SK-N-SH treated with all-trans-retinoic acid at 6 μM for 48 hours (cell line): ENCODE data around the gene LAMB4.

Source experiments
- ATAC-seq: fragments of 200-7000 bp; cut with Tn5 transposase; 3 replicates; pipeline ENCODE4 v1.9.1; 2020; ENCODE audit warnings: mild to moderate bottlenecking, moderate library complexity
- ARNTL ChIP-seq: fragments of 450-650 bp; formaldehyde crosslinking; IDR thresholded peaks from 2 replicates; pipeline ENCODE4 v1.5.0; 2020; ENCODE audit warnings: low read depth, mild to moderate bottlenecking, moderate library complexity, borderline replicate concordance
- CREB5 ChIP-seq: fragments of 250-450 bp; sonication (Bioruptor Pico); IDR thresholded peaks from 2 replicates; pipeline ENCODE4 v1.5.1; 2020; ENCODE audit warnings: low read depth, mild to moderate bottlenecking, moderate library complexity
- CSDC2 ChIP-seq: fragments of 250-450 bp; sonication (Bioruptor Pico); IDR thresholded peaks from 2 replicates; pipeline ENCODE4 v1.5.0; 2020; ENCODE audit warnings: mild to moderate bottlenecking, moderate library complexity
- CSRNP3 ChIP-seq: fragments of 250-450 bp; sonication (Bioruptor Pico); IDR thresholded peaks from 2 replicates; pipeline ENCODE4 v1.5.1; 2021; ENCODE audit warnings: mild to moderate bottlenecking, moderate library complexity
- ESRRG ChIP-seq: fragments of 250-450 bp; sonication (Bioruptor Pico); IDR thresholded peaks from 2 replicates; pipeline ENCODE4 v1.6.1; 2021; ENCODE audit warnings: mild to moderate bottlenecking
- GLIS3 ChIP-seq: fragments of 250-450 bp; sonication (Bioruptor Pico); IDR thresholded peaks from 2 replicates; pipeline ENCODE4 v1.5.0; 2020; ENCODE audit warnings: mild to moderate bottlenecking, moderate library complexity
- ISL1 ChIP-seq: fragments of 250-450 bp; sonication (Bioruptor Pico); IDR thresholded peaks from 2 replicates; pipeline ENCODE4 v2.1.2; 2022; ENCODE audit warnings: mild to moderate bottlenecking, moderate library complexity
- OSR1 ChIP-seq: fragments of 250-450 bp; sonication (Bioruptor Pico); IDR thresholded peaks from 2 replicates; pipeline ENCODE4 v1.8.0; 2022; ENCODE audit warnings: moderate library complexity, mild to moderate bottlenecking, inconsistent platforms
- POU6F1 ChIP-seq: fragments of 250-450 bp; sonication (Bioruptor Pico); IDR thresholded peaks from 2 replicates; pipeline ENCODE4 v1.8.0; 2021; ENCODE audit warnings: low read depth, mild to moderate bottlenecking, moderate library complexity, borderline replicate concordance
- PPARA ChIP-seq: fragments of 250-450 bp; sonication (Bioruptor Pico); IDR thresholded peaks from 2 replicates; pipeline ENCODE4 v1.5.0; 2020; ENCODE audit warnings: mild to moderate bottlenecking, borderline replicate concordance
- RARB ChIP-seq: fragments of 250-450 bp; sonication (Bioruptor Pico); IDR thresholded peaks from 2 replicates; pipeline ENCODE4 v1.8.0; 2021; ENCODE audit warnings: mild to moderate bottlenecking, moderate library complexity
- SNAI2 ChIP-seq: fragments of 250-450 bp; sonication (Bioruptor Pico); IDR thresholded peaks from 2 replicates; pipeline ENCODE4 v1.5.0; 2020; ENCODE audit warnings: mild to moderate bottlenecking, moderate library complexity
- TCF4 ChIP-seq: fragments of 250-450 bp; sonication (Bioruptor Pico); IDR thresholded peaks from 2 replicates; pipeline ENCODE4 v1.8.0; 2021; ENCODE audit warnings: mild to moderate bottlenecking, moderate library complexity, borderline replicate concordance
- TOX ChIP-seq: fragments of 250-450 bp; sonication (Bioruptor Pico); IDR thresholded peaks from 2 replicates; pipeline ENCODE4 v1.8.0; 2021; ENCODE audit warnings: mild to moderate bottlenecking, moderate library complexity, borderline replicate concordance
- TSHZ2 ChIP-seq: fragments of 250-450 bp; sonication (Bioruptor Pico); IDR thresholded peaks from 2 replicates; pipeline ENCODE4 v1.5.0; 2020; ENCODE audit warnings: mild to moderate bottlenecking, moderate library complexity
- ZC3H10 ChIP-seq: fragments of 250-450 bp; sonication (Bioruptor Pico); IDR thresholded peaks from 2 replicates; pipeline ENCODE4 v1.5.1; 2021; ENCODE audit warnings: mild to moderate bottlenecking, moderate library complexity
- ZFP3 ChIP-seq: fragments of 250-450 bp; sonication (Bioruptor Pico); IDR thresholded peaks from 2 replicates; pipeline ENCODE4 v1.5.0; 2020; ENCODE audit warnings: mild to moderate bottlenecking, moderate library complexity
- ZFP30 ChIP-seq: fragments of 450-650 bp; formaldehyde crosslinking; IDR thresholded peaks from 2 replicates; pipeline ENCODE4 v1.5.0; 2022; ENCODE audit warnings: mild to moderate bottlenecking, moderate library complexity
- ZNF565 ChIP-seq: fragments of 450-650 bp; formaldehyde crosslinking; conservative IDR thresholded peaks from 2 replicates; pipeline ENCODE4 v1.5.0; 2020; ENCODE audit warnings: low read depth, mild to moderate bottlenecking, moderate library complexity
- ZNF70 ChIP-seq: fragments of 450-650 bp; formaldehyde crosslinking; IDR thresholded peaks from 2 replicates; pipeline ENCODE4 v1.5.0; 2020; ENCODE audit warnings: mild to moderate bottlenecking, moderate library complexity
- ZNF8 ChIP-seq: fragments of 450-650 bp; formaldehyde crosslinking; IDR thresholded peaks from 2 replicates; pipeline ENCODE4 v1.5.0; 2020; ENCODE audit warnings: mild to moderate bottlenecking, moderate library complexity
- TF ChIP-seq, protein P1 (sequence below): fragments of 250-450 bp; sonication (Bioruptor Pico); IDR thresholded peaks from 2 replicates; pipeline ENCODE4 v1.8.0; 2020; ENCODE audit warnings: mild to moderate bottlenecking, moderate library complexity, borderline replicate concordance

LAMB4 gene

DNA sequence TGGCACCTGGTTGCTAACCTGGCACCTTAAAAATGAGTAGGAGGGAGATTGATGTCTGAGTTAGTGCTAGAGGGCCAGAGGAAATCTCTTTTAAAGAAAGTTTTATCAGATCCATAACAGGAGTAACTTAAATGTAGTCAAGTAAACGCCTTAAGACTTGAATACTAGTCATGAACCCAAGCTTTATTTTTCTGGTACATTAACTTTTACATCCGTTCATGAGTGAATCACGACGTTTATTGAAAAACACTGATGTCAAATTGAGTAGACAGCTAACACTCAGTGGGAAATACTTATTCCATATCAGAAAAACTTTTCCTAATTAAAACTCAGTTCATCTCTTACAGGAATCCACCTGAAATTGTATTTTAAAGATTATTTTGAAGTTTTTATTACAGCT, 120.3 kb downstream of the LAMB4 start:
- TF ChIP-seq PPARA (CRISPR knock-in tag): no peak
- no peak for TF ChIP-seq ESRRG (CRISPR knock-in tag)
- TF ChIP-seq ZNF8: no peak
- TF ChIP-seq RARB (CRISPR knock-in tag): no peak
- TF ChIP-seq ZC3H10: no peak
- no peak for TF ChIP-seq ZFP30 (CRISPR knock-in tag)
- no peak for TF ChIP-seq ZNF70 (CRISPR knock-in tag)
- TF ChIP-seq ZFP3 (CRISPR knock-in tag): no peak
- ATAC-seq: no peak

GRCh38 chr7:108008827-108009226, 121.3 kb downstream of the LAMB4 start:
- ATAC-seq: no peak
- TF ChIP-seq, protein P1, sequence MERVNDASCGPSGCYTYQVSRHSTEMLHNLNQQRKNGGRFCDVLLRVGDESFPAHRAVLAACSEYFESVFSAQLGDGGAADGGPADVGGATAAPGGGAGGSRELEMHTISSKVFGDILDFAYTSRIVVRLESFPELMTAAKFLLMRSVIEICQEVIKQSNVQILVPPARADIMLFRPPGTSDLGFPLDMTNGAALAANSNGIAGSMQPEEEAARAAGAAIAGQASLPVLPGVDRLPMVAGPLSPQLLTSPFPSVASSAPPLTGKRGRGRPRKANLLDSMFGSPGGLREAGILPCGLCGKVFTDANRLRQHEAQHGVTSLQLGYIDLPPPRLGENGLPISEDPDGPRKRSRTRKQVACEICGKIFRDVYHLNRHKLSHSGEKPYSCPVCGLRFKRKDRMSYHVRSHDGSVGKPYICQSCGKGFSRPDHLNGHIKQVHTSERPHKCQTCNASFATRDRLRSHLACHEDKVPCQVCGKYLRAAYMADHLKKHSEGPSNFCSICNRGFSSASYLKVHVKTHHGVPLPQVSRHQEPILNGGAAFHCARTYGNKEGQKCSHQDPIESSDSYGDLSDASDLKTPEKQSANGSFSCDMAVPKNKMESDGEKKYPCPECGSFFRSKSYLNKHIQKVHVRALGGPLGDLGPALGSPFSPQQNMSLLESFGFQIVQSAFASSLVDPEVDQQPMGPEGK (CRISPR knock-in tag): no peak
- no peak for TF ChIP-seq POU6F1 (CRISPR knock-in tag)
- TF ChIP-seq ZNF565 (CRISPR knock-in tag): no peak
- TF ChIP-seq OSR1 (CRISPR knock-in tag): no peak
- TF ChIP-seq CSRNP3 (CRISPR knock-in tag): no peak
- no peak for TF ChIP-seq ZFP3 (CRISPR knock-in tag)
- TF ChIP-seq SNAI2 (CRISPR knock-in tag): no peak
- no peak for TF ChIP-seq CREB5 (CRISPR knock-in tag)
- no peak for TF ChIP-seq TCF4
- TF ChIP-seq ISL1: no peak
- no peak for TF ChIP-seq TOX (CRISPR knock-in tag)
- TF ChIP-seq ZNF70 (CRISPR knock-in tag): no peak
- TF ChIP-seq ZC3H10: no peak
- no peak for TF ChIP-seq TSHZ2 (CRISPR knock-in tag)
- no peak for TF ChIP-seq CSDC2 (CRISPR knock-in tag)
- no peak for TF ChIP-seq ARNTL

DNA sequence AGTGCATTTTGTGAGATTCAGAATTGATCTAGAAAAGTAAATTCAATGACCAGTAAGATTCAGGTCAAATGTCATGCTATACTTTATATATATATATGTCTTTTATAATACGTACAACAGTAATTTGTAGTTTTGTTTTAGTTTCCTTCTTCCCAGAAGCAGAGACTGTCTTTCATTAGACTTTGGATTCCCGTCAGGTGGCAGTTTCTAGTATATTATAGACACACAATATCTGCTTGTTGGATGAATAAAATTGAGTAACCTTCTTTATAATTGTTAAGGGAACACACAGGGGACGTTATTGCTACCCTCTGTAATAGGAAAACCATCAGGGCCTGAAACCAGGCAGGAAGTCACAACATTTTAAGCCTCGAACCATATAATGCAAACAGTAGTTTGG, 121.9 kb downstream of the LAMB4 start:
- ATAC-seq: no peak
- TF ChIP-seq TSHZ2 (CRISPR knock-in tag) (no peak), POU6F1 (CRISPR knock-in tag) (no peak), ISL1 (no peak), CSRNP3 (CRISPR knock-in tag) (no peak), GLIS3 (CRISPR knock-in tag) (no peak), ZFP3 (CRISPR knock-in tag) (no peak), ZNF8 (no peak), ZNF70 (CRISPR knock-in tag) (no peak), ARNTL (no peak), PPARA (CRISPR knock-in tag) (no peak)
